Esophagus squamous epithelium (tissue), 4 donors: ENCODE measurements around the gene UIMC1.

ENCODE experiments used
- CTCF ChIP-seq, 6 experiments: fragments of 450-650 bp in 4 of 6; fragments of 200-600 bp in 2 of 6; sonication (generic) in 2 of 6; IDR thresholded peaks; one replicate each; pipeline ENCODE4 v1.5.1; 2016 to 2019; ENCODE audit warnings: antibody characterized with exemption in 6 of 6, mild to moderate bottlenecking in 4 of 6, moderate library complexity in 4 of 6
- POLR2A ChIP-seq, 4 donors: fragments of 450-650 bp; IDR thresholded peaks; one replicate each; pipeline ENCODE4 v1.6.1; 2017; ENCODE audit warnings: antibody characterized with exemption in 4 of 4, mild to moderate bottlenecking in 4 of 4, moderate library complexity in 3 of 4

GRCh38 chr5:176861276-176861675 is 145.3 kb downstream of the UIMC1 start:
- no peak for TF ChIP-seq CTCF (IDR thresholded peaks at IDR 0.05)
- TF ChIP-seq POLR2A (IDR thresholded peaks at IDR 0.05), result no peak
